GM12872 (cell line): ENCODE results near the gene PELI1.

Source experiments
- CTCF ChIP-seq: IDR thresholded peaks from 3 replicates; pipeline ENCODE4 v1.5.1; 2011; ENCODE audit warnings: low read depth, mild to moderate bottlenecking, low read length, moderate library complexity; ENCODE audit not compliant: insufficient read depth

PELI1 gene

GRCh38 chr2:64144057-64145013 is at the start of gene PELI1:
Gene PELI1, minus strand, starts transcription at chr2:64144420. Its CDS starts 36,110 bp downstream, at chr2:64108310.
- TF ChIP-seq CTCF, result 0 out of 3 replicates have a peak, but pooled peaks have one; percentile 27

GRCh38 chr2:64193491-64193890 is 49.3 kb upstream of the PELI1 start:
- TF ChIP-seq CTCF, result no peak

GRCh38 chr2:64192664-64193105 is 48.5 kb upstream of the PELI1 start:
- TF ChIP-seq CTCF, result no peak

GRCh38 chr2:64192125-64192479 is 47.9 kb upstream of the PELI1 start:
- TF ChIP-seq CTCF, result no peak

- TF ChIP-seq CTCF, result no peak
Observed at GRCh38 chr2:64189586-64189985, 45.4 kb upstream of the PELI1 start.

GRCh38 chr2:64189167-64189566 is 44.9 kb upstream of the PELI1 start:
- TF ChIP-seq CTCF, result no peak

GRCh38 chr2:64186699-64187605 is 42.7 kb upstream of the PELI1 start:
- no peak for TF ChIP-seq CTCF
